Breast epithelium (tissue), 3 donors: ENCODE data around the gene RPS6KB2.
"Not testable (repeated sequence)": the region's sequence is repeated elsewhere in the genome, so short reads cannot be mapped to it uniquely, and the experiment has no call there.

Experiments
- CTCF ChIP-seq, 3 donors: fragments of 450-650 bp; IDR thresholded peaks; one replicate each; pipeline ENCODE4 v1.5.1; 2016 to 2017; ENCODE audit warnings: antibody characterized with exemption in 3 of 3, mild to moderate bottlenecking in 3 of 3, moderate library complexity in 3 of 3
- POLR2AphosphoS5 ChIP-seq, 3 donors: sonication (generic); formaldehyde crosslinking; IDR thresholded peaks; one replicate each; pipeline ENCODE4 v1.6.1; 2017; ENCODE audit warnings: antibody characterized with exemption in 3 of 3

- TF ChIP-seq CTCF, POLR2AphosphoS5 (IDR thresholded peaks at IDR 0.05): not testable (repeated sequence)
These were observed 49.2 kb downstream of the RPS6KB2 start for GRCh38 chr11:67477344-67478050.
